GM06990 (cell line): ENCODE data around the gene BCAS3.

Source experiments
- DNase-seq: peaks from one replicate; pipeline ENCODE4 v3.0.0-alpha.2; 2011; ENCODE audit not compliant: insufficient read length; ENCODE audit errors: extremely low read depth
- H3K27me3 ChIP-seq: replicated peaks from 2 replicates; pipeline ENCODE4 v1.6.0; 2011; ENCODE audit warnings: low read length; ENCODE audit not compliant: control insufficient read depth, insufficient read depth
- H3K36me3 ChIP-seq: 2 replicates; pipeline ENCODE4 v1.5.1; 2011; ENCODE audit warnings: low read length; ENCODE audit not compliant: control insufficient read depth, insufficient read depth
- H3K4me3 ChIP-seq: replicated peaks from 2 replicates; pipeline ENCODE4 v1.5.1; 2011; ENCODE audit warnings: low read depth, mild to moderate bottlenecking, control low read depth, low read length
- TF ChIP-seq, protein P1 (sequence below): IDR thresholded peaks from 2 replicates; pipeline ENCODE4 v1.5.1; 2011; ENCODE audit warnings: low read length, control low read depth, mild to moderate bottlenecking, inconsistent platforms; ENCODE audit not compliant: insufficient read depth, poor library complexity, severe bottlenecking

The BCAS3 gene

DNA sequence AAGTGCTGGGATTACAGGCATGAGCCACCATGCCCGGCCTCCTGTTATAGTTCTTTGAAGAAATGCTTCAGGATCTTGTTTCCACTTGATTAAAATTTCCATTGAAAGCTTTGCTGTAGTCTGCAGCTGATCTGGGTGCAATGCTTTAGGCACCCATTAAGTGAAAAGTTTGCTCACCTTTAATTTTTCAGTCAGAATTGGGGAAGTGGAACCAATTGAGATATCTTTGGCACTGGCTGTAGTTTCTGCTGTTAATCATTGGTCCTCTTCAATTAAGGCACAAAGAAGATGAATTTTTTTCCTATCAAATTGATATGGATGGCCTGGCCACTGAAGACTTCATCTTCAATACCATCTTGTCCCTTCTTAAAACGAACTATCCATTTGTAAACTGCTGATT lies 385.9 kb downstream of the BCAS3 start:
- Histone ChIP-seq H3K4me3 (no peak overlapping the region), H3K36me3 (no peaks in the 10 kb centered on the region), H3K27me3 (no peaks in the 10 kb centered on the region)
- DNase-seq, result no peak
- TF ChIP-seq, protein P1, sequence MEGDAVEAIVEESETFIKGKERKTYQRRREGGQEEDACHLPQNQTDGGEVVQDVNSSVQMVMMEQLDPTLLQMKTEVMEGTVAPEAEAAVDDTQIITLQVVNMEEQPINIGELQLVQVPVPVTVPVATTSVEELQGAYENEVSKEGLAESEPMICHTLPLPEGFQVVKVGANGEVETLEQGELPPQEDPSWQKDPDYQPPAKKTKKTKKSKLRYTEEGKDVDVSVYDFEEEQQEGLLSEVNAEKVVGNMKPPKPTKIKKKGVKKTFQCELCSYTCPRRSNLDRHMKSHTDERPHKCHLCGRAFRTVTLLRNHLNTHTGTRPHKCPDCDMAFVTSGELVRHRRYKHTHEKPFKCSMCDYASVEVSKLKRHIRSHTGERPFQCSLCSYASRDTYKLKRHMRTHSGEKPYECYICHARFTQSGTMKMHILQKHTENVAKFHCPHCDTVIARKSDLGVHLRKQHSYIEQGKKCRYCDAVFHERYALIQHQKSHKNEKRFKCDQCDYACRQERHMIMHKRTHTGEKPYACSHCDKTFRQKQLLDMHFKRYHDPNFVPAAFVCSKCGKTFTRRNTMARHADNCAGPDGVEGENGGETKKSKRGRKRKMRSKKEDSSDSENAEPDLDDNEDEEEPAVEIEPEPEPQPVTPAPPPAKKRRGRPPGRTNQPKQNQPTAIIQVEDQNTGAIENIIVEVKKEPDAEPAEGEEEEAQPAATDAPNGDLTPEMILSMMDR, result no peak

DNA sequence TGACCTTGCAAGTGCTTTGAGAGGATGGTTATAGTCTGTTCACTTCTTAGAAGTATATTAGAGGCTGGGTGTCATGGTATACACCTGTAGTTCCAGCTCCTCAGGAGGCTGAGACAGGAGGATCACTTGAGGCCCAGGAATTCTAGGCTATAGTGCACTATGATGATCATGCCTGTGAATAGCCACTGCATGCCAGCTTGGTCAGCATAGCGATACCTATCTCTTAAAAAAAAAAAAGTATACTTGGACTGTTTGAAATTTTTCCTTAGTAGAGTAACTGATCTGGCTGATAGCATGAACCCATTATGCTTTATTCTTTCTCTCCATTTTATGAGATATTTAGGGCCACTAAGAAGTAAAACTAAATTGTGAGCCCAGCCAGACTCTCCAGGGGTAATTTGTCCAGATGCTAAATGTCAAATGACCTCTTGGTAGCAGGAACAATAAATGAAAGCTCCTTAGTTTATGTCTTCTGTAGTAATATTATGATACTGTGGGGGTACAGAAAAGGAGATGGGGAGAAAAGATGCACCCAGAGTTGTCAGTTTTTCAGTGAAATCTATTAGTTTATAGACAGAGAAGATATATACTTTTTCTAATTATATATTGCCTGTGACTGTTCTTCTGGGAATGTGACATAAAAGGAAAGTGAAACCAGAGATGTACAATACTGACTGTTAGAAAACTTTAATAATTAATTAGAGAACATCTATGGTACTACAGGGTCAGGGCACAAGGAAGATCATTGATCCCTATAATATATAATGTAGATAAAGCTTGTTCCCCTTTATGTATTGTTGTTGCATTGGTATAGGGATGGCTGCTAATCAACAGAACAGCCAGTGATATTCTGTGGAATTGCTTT lies 386.7 kb downstream of the BCAS3 start:
- H3K4me3 ChIP-seq, result no peak overlapping the region
- DNase-seq, result no peak
- TF ChIP-seq, protein P1, result no peak
- H3K36me3 ChIP-seq, result no peaks in the 10 kb centered on the region
- no peaks in the 10 kb centered on the region for H3K27me3 ChIP-seq

DNA sequence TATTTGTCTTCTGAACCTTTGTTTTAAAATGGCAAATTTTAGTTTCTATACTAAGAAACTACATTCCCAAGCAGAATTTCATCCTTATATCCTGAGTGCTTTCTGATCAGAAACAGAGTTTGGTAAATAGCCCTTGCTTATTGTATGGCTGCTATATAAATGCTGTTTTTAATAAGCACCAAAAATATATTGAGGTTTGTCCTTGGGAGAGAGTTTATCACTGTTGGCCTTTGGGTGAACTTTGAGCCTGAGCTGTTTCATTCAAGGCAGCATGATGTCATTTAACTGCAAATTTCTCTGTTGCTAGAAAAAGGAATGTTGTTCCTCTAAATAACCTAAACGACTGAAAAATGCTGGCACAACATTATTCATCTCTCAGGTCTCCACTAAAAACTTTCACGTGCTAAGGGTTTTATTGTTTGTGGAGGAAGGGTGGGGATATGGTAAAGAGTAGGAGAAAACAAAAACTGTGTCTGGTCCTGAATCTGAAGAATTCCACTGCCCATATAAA lies 387.7 kb downstream of the BCAS3 start:
- no peak overlapping the region for H3K4me3 ChIP-seq
- H3K36me3 ChIP-seq, result no peaks in the 10 kb centered on the region
- TF ChIP-seq, protein P1, result no peak
- DNase-seq, result no peak
- no peaks in the 10 kb centered on the region for H3K27me3 ChIP-seq

DNA sequence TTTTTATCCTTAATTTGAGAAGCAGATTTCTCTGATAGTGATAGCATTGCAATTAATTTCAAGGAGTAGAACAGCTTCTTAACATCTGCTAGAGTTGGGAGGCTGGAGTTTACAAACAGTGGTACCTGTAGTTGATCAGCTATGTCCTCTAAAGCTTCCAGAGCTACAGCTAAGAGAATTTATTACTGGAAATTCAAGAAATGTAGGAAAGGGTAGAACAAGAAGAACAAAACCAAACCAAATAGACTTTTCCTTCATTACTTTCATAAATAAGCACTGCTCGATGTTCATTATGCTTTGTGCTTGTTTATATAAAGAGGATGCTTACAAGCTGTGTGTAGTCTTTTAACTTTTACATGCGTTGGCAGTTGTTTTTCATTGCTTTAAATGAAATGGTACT lies 388.4 kb downstream of the BCAS3 start:
- no peaks in the 10 kb centered on the region for H3K36me3 ChIP-seq
- TF ChIP-seq, protein P1, result no peak
- DNase-seq, result no peak
- no peak overlapping the region for H3K4me3 ChIP-seq
- H3K27me3 ChIP-seq, result no peaks in the 10 kb centered on the region

DNA sequence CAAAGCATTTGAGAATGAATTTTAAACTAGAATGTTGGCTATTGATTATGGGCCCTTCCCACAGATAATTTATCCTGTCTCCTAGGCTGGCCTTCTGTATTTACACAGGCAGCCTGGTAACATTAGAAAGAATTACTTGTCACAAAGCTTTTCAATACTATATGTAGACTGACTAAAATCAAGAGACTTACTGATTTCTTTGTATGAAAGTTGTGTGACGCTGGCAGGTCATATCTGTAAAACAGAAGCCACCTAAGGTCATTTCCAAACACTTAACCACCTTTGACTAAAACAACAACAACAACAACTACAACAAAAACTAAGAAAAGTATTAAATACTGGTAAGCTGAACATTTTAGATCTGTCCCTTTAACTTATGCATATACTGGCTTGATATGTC lies 393.0 kb downstream of the BCAS3 start:
- no peaks in the 10 kb centered on the region for H3K36me3 ChIP-seq
- no peak overlapping the region for H3K4me3 ChIP-seq
- H3K27me3 ChIP-seq, result no peaks in the 10 kb centered on the region
- TF ChIP-seq, protein P1, result no peak
- no peak for DNase-seq
